H1 (cell line): Measurements from ENCODE around the gene CBLN3. TPM values are rescaled to one million over a fixed set of nuclear protein-coding genes. Genes with fewer than 3 reads are reported as not detected.

ENCODE experiments used
- BACH1 ChIP-seq: IDR thresholded peaks from 2 replicates; pipeline ENCODE4 v1.6.1; 2012; ENCODE audit warnings: low read length, improper control_type of control experiment
- BCL11A ChIP-seq, 2 experiments: IDR thresholded peaks; one replicate each; pipeline ENCODE4 v1.6.1; 2011; ENCODE audit warnings: low read depth in 2 of 2, low read length in 2 of 2, mild to moderate bottlenecking in 2 of 2
- CBX8 ChIP-seq: fragments of 300-800, 300-1000 bp; sonication (generic); IDR thresholded peaks from 2 replicates; pipeline ENCODE4 v1.7.1; 2016; ENCODE audit warnings: low read depth, low read length, borderline replicate concordance
- CHD2 ChIP-seq: IDR thresholded peaks from 2 replicates; pipeline ENCODE4 v1.6.1; 2012; ENCODE audit warnings: low read length, improper control_type of control experiment
- CREB1 ChIP-seq: IDR thresholded peaks from 2 replicates; pipeline ENCODE4 v1.6.1; 2012; ENCODE audit warnings: inconsistent platforms
- CTBP2 ChIP-seq: IDR thresholded peaks from 2 replicates; pipeline ENCODE4 v1.7.0; 2011; ENCODE audit warnings: borderline replicate concordance, mild to moderate bottlenecking, moderate library complexity, mixed read lengths, low read length; ENCODE audit not compliant: insufficient read depth, insufficient read length
- GTF2F1 ChIP-seq: IDR thresholded peaks from 2 replicates; pipeline ENCODE4 v1.6.1; 2012; ENCODE audit warnings: low read depth, low read length, improper control_type of control experiment, borderline replicate concordance
- HDAC6 ChIP-seq: IDR thresholded peaks from one replicate; pipeline ENCODE4 v1.7.1; 2012; ENCODE audit warnings: low read depth, mild to moderate bottlenecking, inconsistent platforms, low read length, moderate library complexity
- JUN ChIP-seq: IDR thresholded peaks from 2 replicates; pipeline ENCODE4 v1.6.1; 2011; ENCODE audit warnings: low read depth, mild to moderate bottlenecking, improper control_type of control experiment, low read length
- KDM1A ChIP-seq: fragments of 200-600, 300-600 bp; sonication (generic); IDR thresholded peaks from 2 replicates; pipeline ENCODE4 v1.7.1; 2016; ENCODE audit warnings: mild to moderate bottlenecking, low read length, borderline replicate concordance
- KDM5A ChIP-seq: fragments of 200-600 bp; IDR thresholded peaks from 2 replicates; pipeline ENCODE4 v1.7.1; 2012; ENCODE audit warnings: mild to moderate bottlenecking, low read length, inconsistent platforms, mixed read lengths
- PHF8 ChIP-seq: fragments of 200-600 bp; sonication (generic); conservative IDR thresholded peaks from 2 replicates; pipeline ENCODE4 v1.7.1; 2012; ENCODE audit warnings: low read depth, mild to moderate bottlenecking, inconsistent platforms, low read length, moderate library complexity
- RBBP5 ChIP-seq: IDR thresholded peaks from 2 replicates; pipeline ENCODE4 v1.7.1; 2012; ENCODE audit warnings: low read depth, mild to moderate bottlenecking, inconsistent platforms, low read length, moderate library complexity, borderline replicate concordance
- RNF2 ChIP-seq: fragments of 200-900, 300-1000 bp; sonication (generic); IDR thresholded peaks from 2 replicates; pipeline ENCODE4 v1.7.1; 2016; ENCODE audit warnings: borderline replicate concordance, low read depth, mild to moderate bottlenecking, antibody characterized with exemption, low read length; ENCODE audit not compliant: poor library complexity, severe bottlenecking; ENCODE audit errors: missing control alignments
- SIRT6 ChIP-seq: IDR thresholded peaks from one replicate; pipeline ENCODE4 v1.7.1; 2012; ENCODE audit warnings: low read length, inconsistent platforms
- SP2 ChIP-seq: IDR thresholded peaks from 2 replicates; pipeline ENCODE4 v1.6.1; 2012; ENCODE audit warnings: mild to moderate bottlenecking, low read length, inconsistent platforms
- polyA plus RNA-seq, 7 experiments: library from polyadenylated mRNA; depleted of rRNA in 3 of 7; stranded (reverse) in 5 of 7; unstranded in 2 of 7; fragments of >200 nt in 5 of 7; fragments of 200-250 nt in 2 of 7; gene quantifications; 1 replicate in 5 of 7; 2 replicates in 1 of 7; 4 replicates in 1 of 7; pipeline versions ENCODE4 v1.2.1 to v1.2.3, GENCODE V29; 2011 to 2013; ENCODE audit warnings: missing spikeins in 2 of 7, mixed read lengths in 2 of 7
- total RNA-seq: library from RNA; stranded (reverse); fragmentation: NEBNext Ultra II Directional; extraction: Animal tissue kit (Norgen Biotek cat#: 25700); gene quantifications from 2 replicates; pipeline ENCODE4 v1.2.1, GENCODE V29; 2021
- TF ChIP-seq, protein P1 (sequence below), 3 experiments: IDR thresholded peaks; 1 replicate in 2 of 3; 2 replicates in 1 of 3; pipeline versions ENCODE4 v1.5.1 to v1.6.1; 2011; ENCODE audit warnings: low read length in 3 of 3, mild to moderate bottlenecking in 3 of 3, inconsistent platforms in 2 of 3, low read depth in 1 of 3, moderate library complexity in 1 of 3; ENCODE audit not compliant: insufficient read depth in 1 of 3; ENCODE audit errors: control extremely low read depth in 1 of 3
- TF ChIP-seq, protein P2 (sequence below): IDR thresholded peaks from 2 replicates; pipeline ENCODE4 v1.6.1; 2012; ENCODE audit warnings: low read length, inconsistent platforms
- TF ChIP-seq, protein P3 (sequence below): IDR thresholded peaks from 2 replicates; pipeline ENCODE4 v1.6.1; 2011; ENCODE audit warnings: low read length, improper control_type of control experiment

CBLN3 gene
- total and polyA plus RNA-seq, 2 of the 8 experiments (the other 6 are each of a cell fraction or from before 2014, with no cell fraction given), result 0.54 to 1.00 TPM

DNA sequence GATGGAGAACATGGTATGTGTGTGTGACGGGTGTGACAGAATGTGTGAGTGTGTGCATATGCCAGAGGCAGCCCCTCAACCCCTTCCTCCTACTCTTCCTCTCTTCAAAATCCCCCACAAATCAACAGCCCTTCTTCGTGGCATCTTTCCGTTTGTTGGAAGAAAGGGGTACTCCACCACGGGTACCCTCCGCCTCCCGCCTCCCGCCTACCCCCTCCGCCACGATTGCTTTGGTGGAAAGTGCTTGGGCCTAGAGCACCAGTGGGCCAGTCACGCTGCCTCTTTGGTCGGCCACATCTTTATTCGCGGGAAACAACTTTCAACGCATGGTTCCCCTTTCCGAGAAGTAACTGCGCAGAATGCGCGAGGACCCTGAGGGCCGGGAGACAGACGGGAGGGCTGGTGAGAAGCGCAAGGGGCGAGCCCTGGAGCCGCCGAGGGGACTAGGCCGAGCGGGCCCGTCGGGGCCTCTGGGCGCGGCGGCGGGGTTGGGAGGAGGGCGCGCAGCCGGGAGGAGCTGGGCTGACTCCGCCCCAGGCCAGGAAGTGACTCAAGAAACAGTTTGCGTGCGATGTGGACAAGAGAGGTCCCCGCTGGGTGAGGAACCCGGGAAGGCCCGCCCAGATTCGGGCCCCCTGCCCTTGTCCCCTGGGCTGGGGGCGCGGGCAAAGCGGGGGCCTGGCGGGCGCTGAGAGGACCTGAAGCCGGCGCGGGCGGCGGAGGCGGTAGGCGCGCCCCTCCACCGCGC is at the start of gene CBLN3, which contains the start of gene KHNYN (continued):
- TF ChIP-seq GTF2F1 (no peak), RNF2 (no peak), HDAC6 (no peak), PHF8 (peak; percentile 84), CREB1 (no peak; the same call in 1 of the 2 replicates), SIRT6 (no peak), SP2 (no peak), RBBP5 (no peak; the same call in 1 of the 2 replicates), CHD2 (no peak; the same call in 1 of the 2 replicates), KDM5A (no peak), CBX8 (no peak), CTBP2 (no peak), BACH1 (no peak), KDM1A (no peak), BCL11A (IDR thresholded peaks at IDR 0.05; ENCODE audit: low read depth in 2 of 2, low read length in 2 of 2) (no peak), JUN (no peak)
- TF ChIP-seq, protein P1, sequence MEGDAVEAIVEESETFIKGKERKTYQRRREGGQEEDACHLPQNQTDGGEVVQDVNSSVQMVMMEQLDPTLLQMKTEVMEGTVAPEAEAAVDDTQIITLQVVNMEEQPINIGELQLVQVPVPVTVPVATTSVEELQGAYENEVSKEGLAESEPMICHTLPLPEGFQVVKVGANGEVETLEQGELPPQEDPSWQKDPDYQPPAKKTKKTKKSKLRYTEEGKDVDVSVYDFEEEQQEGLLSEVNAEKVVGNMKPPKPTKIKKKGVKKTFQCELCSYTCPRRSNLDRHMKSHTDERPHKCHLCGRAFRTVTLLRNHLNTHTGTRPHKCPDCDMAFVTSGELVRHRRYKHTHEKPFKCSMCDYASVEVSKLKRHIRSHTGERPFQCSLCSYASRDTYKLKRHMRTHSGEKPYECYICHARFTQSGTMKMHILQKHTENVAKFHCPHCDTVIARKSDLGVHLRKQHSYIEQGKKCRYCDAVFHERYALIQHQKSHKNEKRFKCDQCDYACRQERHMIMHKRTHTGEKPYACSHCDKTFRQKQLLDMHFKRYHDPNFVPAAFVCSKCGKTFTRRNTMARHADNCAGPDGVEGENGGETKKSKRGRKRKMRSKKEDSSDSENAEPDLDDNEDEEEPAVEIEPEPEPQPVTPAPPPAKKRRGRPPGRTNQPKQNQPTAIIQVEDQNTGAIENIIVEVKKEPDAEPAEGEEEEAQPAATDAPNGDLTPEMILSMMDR (IDR thresholded peaks at IDR 0.05; ENCODE audit: control extremely low read depth in 1 of 3, insufficient read depth in 1 of 3, low read depth in 1 of 3, low read length in 3 of 3), result no peak
- TF ChIP-seq, protein P2, sequence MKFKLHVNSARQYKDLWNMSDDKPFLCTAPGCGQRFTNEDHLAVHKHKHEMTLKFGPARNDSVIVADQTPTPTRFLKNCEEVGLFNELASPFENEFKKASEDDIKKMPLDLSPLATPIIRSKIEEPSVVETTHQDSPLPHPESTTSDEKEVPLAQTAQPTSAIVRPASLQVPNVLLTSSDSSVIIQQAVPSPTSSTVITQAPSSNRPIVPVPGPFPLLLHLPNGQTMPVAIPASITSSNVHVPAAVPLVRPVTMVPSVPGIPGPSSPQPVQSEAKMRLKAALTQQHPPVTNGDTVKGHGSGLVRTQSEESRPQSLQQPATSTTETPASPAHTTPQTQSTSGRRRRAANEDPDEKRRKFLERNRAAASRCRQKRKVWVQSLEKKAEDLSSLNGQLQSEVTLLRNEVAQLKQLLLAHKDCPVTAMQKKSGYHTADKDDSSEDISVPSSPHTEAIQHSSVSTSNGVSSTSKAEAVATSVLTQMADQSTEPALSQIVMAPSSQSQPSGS, result no peak
- TF ChIP-seq, protein P3, sequence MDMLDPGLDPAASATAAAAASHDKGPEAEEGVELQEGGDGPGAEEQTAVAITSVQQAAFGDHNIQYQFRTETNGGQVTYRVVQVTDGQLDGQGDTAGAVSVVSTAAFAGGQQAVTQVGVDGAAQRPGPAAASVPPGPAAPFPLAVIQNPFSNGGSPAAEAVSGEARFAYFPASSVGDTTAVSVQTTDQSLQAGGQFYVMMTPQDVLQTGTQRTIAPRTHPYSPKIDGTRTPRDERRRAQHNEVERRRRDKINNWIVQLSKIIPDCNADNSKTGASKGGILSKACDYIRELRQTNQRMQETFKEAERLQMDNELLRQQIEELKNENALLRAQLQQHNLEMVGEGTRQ, result no peak
